Stimulated activated CD8-positive, alpha-beta memory T cell treated with anti-CD3 and anti-CD28 coated beads, Interleukin-2, amount 100 ng/mL, for 48 hours (primary cell): ENCODE results near the gene LOC128125822.

Experiments
- DNase-seq, 2 donors: peaks; one replicate each; pipeline ENCODE4 v3.0.0-alpha.2; 2020; ENCODE audit warnings: low read depth in 2 of 2

LOC128125822 gene

GRCh38 chr6:63556369-63556768 is 15.9 kb upstream of the LOC128125822 start:
- DNase-seq: no peak

GRCh38 chr6:63558278-63558677 is 14.0 kb upstream of the LOC128125822 start:
- DNase-seq: no peak

- DNase-seq: no peak
Observed at GRCh38 chr6:63560801-63561287, 11.4 kb upstream of the LOC128125822 start.

GRCh38 chr6:63561288-63561687 is 11.0 kb upstream of the LOC128125822 start:
- DNase-seq: no peak

GRCh38 chr6:63563235-63563634 is 9.0 kb upstream of the LOC128125822 start:
- DNase-seq: no peak

GRCh38 chr6:63565058-63565726 is 7.1 kb upstream of the LOC128125822 start:
- no peak for DNase-seq

GRCh38 chr6:63565727-63566596 is 6.3 kb upstream of the LOC128125822 start:
- DNase-seq: no peak

- DNase-seq: no peak
Observed at GRCh38 chr6:63567966-63568365, 4.3 kb upstream of the LOC128125822 start.

GRCh38 chr6:63571361-63572043 is 778 bp upstream of the LOC128125822 start:
- DNase-seq: peak; percentile 8 to 9

GRCh38 chr6:63572747-63573075 is 431 bp downstream of the LOC128125822 start:
- DNase-seq: no peak

GRCh38 chr6:63573076-63573898 is 1.0 kb downstream of the LOC128125822 start:
- DNase-seq: peak; percentile 50 to 51

- DNase-seq: no peak
Observed at GRCh38 chr6:63573899-63574553, 1.7 kb downstream of the LOC128125822 start.

GRCh38 chr6:63574554-63574900 is 2.2 kb downstream of the LOC128125822 start:
- DNase-seq: no peak

GRCh38 chr6:63576147-63576772 is 4.0 kb downstream of the LOC128125822 start:
- no peak for DNase-seq

GRCh38 chr6:63576985-63577712 is 4.9 kb downstream of the LOC128125822 start:
- no peak for DNase-seq

GRCh38 chr6:63578757-63579156 is 6.5 kb downstream of the LOC128125822 start:
- DNase-seq: no peak

- DNase-seq: no peak
Observed at GRCh38 chr6:63579937-63580703, 7.8 kb downstream of the LOC128125822 start.

GRCh38 chr6:63580704-63580961 is 8.4 kb downstream of the LOC128125822 start:
- DNase-seq: no peak

- no peak for DNase-seq
Observed at GRCh38 chr6:63581355-63582013, 9.2 kb downstream of the LOC128125822 start.
